Measurements from ENCODE around the gene POLDIP3. TPM values are rescaled to one million over a fixed set of nuclear protein-coding genes. Genes with fewer than 3 reads are reported as not detected.
"Not testable (repeated sequence)": the region's sequence is repeated elsewhere in the genome, so short reads cannot be mapped to it uniquely, and the experiment has no call there.

Gene POLDIP3
- total and polyA plus RNA-seq, 2 experiments from 2014 or later = 31.4 to 40.3 TPM

DNA sequence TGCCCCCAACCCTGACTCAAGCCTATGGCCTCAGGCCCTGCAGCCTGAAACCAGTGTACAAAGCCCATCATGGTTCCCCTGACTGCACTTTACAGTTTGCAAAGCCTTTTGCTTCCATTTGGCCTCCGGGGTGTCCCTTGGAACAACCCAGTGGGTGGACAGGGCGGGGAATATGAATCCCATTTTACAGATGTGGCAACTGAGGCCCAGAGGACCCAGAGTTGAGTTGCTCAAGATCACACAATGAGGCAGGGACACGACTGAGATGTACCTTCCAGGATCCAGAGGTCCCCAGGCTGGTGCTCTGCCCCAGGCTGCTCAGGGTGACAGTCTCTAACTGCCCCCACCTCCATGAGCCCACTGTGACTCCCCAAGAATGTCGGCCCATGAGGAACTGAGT, 5.4 kb upstream of the POLDIP3 start:
- Histone ChIP-seq H3K4me1 (ENCODE audit: insufficient read depth) (peaks cover 5% of the 10 kb centered on the region), H3K36me3 (replicated peaks; ENCODE audit: insufficient read depth, low read depth) (no peaks in the 10 kb centered on the region), H3K27ac (peak overlapping the region; percentile 51), H3K79me2 (no peaks in the 10 kb centered on the region), H3K9me3 (ENCODE audit: low read depth) (no peaks in the 10 kb centered on the region), H4K20me1 (ENCODE audit: insufficient read depth, poor library complexity, severe bottlenecking) (no peaks in the 10 kb centered on the region), H3K9me2 (replicated peaks; ENCODE audit: insufficient read depth) (no peaks in the 10 kb centered on the region), H3K4me3 (no peak overlapping the region), H3K4me2 (no peak overlapping the region), H2AFZ (no peak overlapping the region), H3K27me3 (no peaks in the 10 kb centered on the region)
- WGBS (ENCODE audit: low lambda C conversion rate, missing lambda C conversion rate) = 97% methylated on average over 4 of the region's 4 CpGs
- no peak for TF ChIP-seq EZH2 (IDR thresholded peaks at IDR 0.05; ENCODE audit: borderline replicate concordance)
- no peak for TF ChIP-seq EZH2phosphoT487 (IDR thresholded peaks at IDR 0.05; ENCODE audit: low read depth, severe bottlenecking, unreplicated experiment)
- TF ChIP-seq, protein P1, sequence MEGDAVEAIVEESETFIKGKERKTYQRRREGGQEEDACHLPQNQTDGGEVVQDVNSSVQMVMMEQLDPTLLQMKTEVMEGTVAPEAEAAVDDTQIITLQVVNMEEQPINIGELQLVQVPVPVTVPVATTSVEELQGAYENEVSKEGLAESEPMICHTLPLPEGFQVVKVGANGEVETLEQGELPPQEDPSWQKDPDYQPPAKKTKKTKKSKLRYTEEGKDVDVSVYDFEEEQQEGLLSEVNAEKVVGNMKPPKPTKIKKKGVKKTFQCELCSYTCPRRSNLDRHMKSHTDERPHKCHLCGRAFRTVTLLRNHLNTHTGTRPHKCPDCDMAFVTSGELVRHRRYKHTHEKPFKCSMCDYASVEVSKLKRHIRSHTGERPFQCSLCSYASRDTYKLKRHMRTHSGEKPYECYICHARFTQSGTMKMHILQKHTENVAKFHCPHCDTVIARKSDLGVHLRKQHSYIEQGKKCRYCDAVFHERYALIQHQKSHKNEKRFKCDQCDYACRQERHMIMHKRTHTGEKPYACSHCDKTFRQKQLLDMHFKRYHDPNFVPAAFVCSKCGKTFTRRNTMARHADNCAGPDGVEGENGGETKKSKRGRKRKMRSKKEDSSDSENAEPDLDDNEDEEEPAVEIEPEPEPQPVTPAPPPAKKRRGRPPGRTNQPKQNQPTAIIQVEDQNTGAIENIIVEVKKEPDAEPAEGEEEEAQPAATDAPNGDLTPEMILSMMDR (IDR thresholded peaks at IDR 0.05; ENCODE audit: poor library complexity) = no peak
- DNase-seq (ENCODE audit: low spot score) = no peak

DNA sequence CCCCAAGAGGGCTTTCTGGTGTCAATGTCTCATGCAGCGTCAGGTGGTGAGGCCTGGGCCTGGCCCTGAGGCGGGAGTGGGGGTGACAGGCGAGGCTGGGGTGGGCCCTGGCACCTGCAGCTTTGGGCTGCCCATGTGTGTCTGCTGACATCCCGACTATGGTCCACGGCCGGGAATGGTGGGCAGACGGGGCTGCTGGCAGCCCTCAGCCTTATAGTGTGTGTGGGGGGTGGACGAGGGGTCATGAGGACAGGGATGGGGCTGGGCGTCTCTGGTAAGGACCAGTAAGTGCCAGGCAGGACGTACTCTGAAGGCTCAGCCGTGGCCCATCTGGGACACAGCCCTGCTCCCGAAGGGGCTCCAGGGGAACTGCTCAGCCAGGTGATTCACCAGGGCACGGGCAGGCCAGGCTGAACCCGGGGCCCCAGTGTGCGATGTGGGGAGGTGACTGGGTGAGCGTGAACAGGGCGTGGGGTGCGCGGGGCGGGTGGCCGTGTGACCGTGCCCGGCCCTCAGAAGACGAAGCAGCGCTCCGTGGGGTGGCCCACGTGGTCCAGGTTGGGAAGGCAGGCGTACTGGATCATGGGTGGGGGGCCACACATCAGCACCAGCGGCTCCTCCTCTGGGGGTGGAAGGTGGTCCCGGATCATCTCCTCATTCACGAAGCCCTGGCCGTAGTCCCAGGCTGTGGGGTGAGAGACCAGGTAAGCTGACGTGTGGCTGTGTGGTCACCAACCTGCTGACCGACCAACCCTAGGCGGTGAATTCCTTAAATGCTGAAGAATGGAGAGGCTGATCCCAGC, 4.8 kb upstream of the POLDIP3 start:
- no peak overlapping the region for H3K4me2 ChIP-seq
- no peak overlapping the region for H3K27ac ChIP-seq
- no peak overlapping the region for H2AFZ ChIP-seq
- H3K36me3 ChIP-seq (replicated peaks; ENCODE audit: insufficient read depth, low read depth) = no peaks in the 10 kb centered on the region
- no peaks in the 10 kb centered on the region for H3K9me2 ChIP-seq (replicated peaks; ENCODE audit: insufficient read depth)
- no peak overlapping the region for H3K4me3 ChIP-seq
- no peaks in the 10 kb centered on the region for H3K79me2 ChIP-seq
- no peaks in the 10 kb centered on the region for H4K20me1 ChIP-seq (ENCODE audit: insufficient read depth, poor library complexity, severe bottlenecking)
- TF ChIP-seq, protein P1 (IDR thresholded peaks at IDR 0.05; ENCODE audit: poor library complexity) = no peak
- no peak for TF ChIP-seq EZH2 (IDR thresholded peaks at IDR 0.05; ENCODE audit: borderline replicate concordance)
- DNase-seq (ENCODE audit: low spot score) = no peak
- H3K9me3 ChIP-seq (ENCODE audit: low read depth) = no peaks in the 10 kb centered on the region
- H3K27me3 ChIP-seq = no peaks in the 10 kb centered on the region
- peaks cover 5% of the 10 kb centered on the region for H3K4me1 ChIP-seq (ENCODE audit: insufficient read depth)
- 94% methylated on average over 24 of the region's 35 CpGs for WGBS (ENCODE audit: low lambda C conversion rate, missing lambda C conversion rate)

DNA sequence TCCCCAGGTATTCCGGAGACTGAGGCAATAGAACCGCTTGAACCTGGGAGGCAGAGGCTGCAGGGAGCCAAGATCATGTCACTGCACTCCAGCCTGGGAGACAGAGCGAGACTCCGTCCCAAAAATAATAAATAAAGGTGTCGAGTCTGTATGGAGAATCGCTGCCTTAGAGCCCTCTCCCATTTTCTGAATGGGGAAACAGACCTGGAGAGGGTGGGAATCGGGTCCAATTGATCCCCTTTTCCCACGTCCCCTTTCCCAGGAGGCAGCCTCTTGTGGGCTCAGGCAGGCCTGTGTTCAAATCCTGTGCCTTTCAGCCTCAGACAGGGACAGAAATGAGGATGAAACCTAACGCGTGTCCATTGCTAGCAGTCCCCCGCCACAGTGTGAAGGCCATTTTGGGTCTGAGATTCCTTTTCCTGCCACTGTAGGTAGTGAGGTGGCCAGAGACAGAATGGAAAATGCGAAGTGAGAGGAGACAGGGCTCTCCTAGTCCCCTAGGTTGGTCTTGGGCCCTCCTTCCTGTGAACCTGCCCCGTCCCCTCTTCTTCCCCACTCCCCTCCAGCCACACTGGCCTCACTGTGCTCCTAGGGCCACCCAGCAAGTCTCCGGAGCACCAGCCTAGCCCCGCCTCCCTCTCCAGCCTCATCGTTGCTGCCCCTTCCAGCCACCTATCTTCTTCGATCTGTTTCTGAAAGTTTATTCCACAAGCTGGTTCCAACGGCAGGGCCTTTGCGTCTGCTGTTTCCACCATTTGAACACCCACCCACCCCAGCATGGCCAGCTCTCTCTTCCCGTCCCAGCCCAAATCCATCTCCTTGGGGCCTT, 2.7 kb upstream of the POLDIP3 start:
- DNase-seq (ENCODE audit: low spot score) = no peak
- H3K27ac ChIP-seq = no peak overlapping the region
- WGBS (ENCODE audit: low lambda C conversion rate, missing lambda C conversion rate) = 81% methylated on average over 20 of the region's 20 CpGs

DNA sequence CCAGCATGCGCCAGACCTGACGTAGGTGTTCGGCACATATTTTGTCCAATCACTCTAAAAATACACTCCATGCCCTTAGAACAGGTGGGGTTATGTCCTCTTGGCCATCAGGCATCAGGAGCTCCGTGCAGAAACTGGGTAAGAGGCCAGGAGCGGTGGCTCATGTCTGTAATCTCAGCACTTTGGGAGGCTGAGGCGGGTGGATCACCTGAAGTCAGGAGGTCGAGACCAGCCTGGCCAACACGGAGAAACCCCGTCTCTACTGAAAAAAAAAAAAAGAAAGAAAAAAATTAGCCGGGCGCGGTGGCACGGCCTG, 1.1 kb upstream of the POLDIP3 start:
- H3K9me2 ChIP-seq (replicated peaks; ENCODE audit: insufficient read depth); H3K4me3 ChIP-seq; H3K27me3 ChIP-seq; H3K9me3 ChIP-seq (ENCODE audit: low read depth); H3K36me3 ChIP-seq (replicated peaks; ENCODE audit: insufficient read depth, low read depth); H2AFZ ChIP-seq; DNase-seq (ENCODE audit: low spot score): not testable (repeated sequence)
- Histone ChIP-seq H3K79me2 (peaks cover 33% of the 10 kb centered on the region), H4K20me1 (ENCODE audit: insufficient read depth, poor library complexity, severe bottlenecking) (peaks cover 28% of the 10 kb centered on the region), H3K4me1 (ENCODE audit: insufficient read depth) (peaks cover 24% of the 10 kb centered on the region), H3K4me2 (peak overlapping the region; percentile 69), H3K27ac (peak overlapping the region; percentile 90)
- 54% methylated on average over 13 of the region's 13 CpGs for WGBS (ENCODE audit: low lambda C conversion rate, missing lambda C conversion rate)

More for the DNA sequence above, 2.7 kb upstream of the POLDIP3 start:
- Histone ChIP-seq H3K4me1 (ENCODE audit: insufficient read depth) (peaks cover 17% of the 10 kb centered on the region), H3K9me3 (ENCODE audit: low read depth) (no peaks in the 10 kb centered on the region), H3K4me2 (no peak overlapping the region), H3K4me3 (no peak overlapping the region), H3K27me3 (no peaks in the 10 kb centered on the region), H3K79me2 (peaks cover 18% of the 10 kb centered on the region), H4K20me1 (ENCODE audit: insufficient read depth, poor library complexity, severe bottlenecking) (peaks cover 12% of the 10 kb centered on the region), H3K36me3 (replicated peaks; ENCODE audit: insufficient read depth, low read depth) (no peaks in the 10 kb centered on the region), H2AFZ (no peak overlapping the region), H3K9me2 (replicated peaks; ENCODE audit: insufficient read depth) (no peaks in the 10 kb centered on the region)
- TF ChIP-seq EZH2 (IDR thresholded peaks at IDR 0.05; ENCODE audit: borderline replicate concordance) (no peak), EZH2phosphoT487 (IDR thresholded peaks at IDR 0.05; ENCODE audit: low read depth, severe bottlenecking, unreplicated experiment) (no peak)
- TF ChIP-seq, protein P1 (IDR thresholded peaks at IDR 0.05; ENCODE audit: poor library complexity) = no peak

All from hepatocyte (in vitro differentiated cells).